ENCODE measurements around the gene OPCML. TPM values are rescaled to one million over a fixed set of nuclear protein-coding genes. Genes with fewer than 3 reads are reported as not detected.

OPCML gene
- total RNA-seq, 1 experiment from 2014 or later: 0.02 TPM

- peak; percentile 65 for DNase-seq (ENCODE audit: low read depth)
These were observed 544.4 kb downstream of the OPCML start for GRCh38 chr11:132987936-132988335.

- DNase-seq (ENCODE audit: low read depth): no peak
These were observed 548.7 kb downstream of the OPCML start for GRCh38 chr11:132983641-132983978.

GRCh38 chr11:132982772-132983640 lies 549.3 kb downstream of the OPCML start:
- no peak for DNase-seq (ENCODE audit: low read depth)

- DNase-seq (ENCODE audit: low read depth): peak; percentile 27
These were observed 551.0 kb downstream of the OPCML start for GRCh38 chr11:132981131-132981956.

GRCh38 chr11:132980670-132981069 lies 551.6 kb downstream of the OPCML start:
- no peak for DNase-seq (ENCODE audit: low read depth)

GRCh38 chr11:132977746-132978145 lies 554.6 kb downstream of the OPCML start:
- DNase-seq (ENCODE audit: low read depth): peak; percentile 28

GRCh38 chr11:132977241-132977640 lies 555.1 kb downstream of the OPCML start:
- no peak for DNase-seq (ENCODE audit: low read depth)

- no peak for DNase-seq (ENCODE audit: low read depth)
These were observed 556.2 kb downstream of the OPCML start for GRCh38 chr11:132976115-132976514.

- no peak for DNase-seq (ENCODE audit: low read depth)
These were observed 558.6 kb downstream of the OPCML start for GRCh38 chr11:132973686-132974085.

GRCh38 chr11:132972565-132972964 lies 559.7 kb downstream of the OPCML start:
- no peak for DNase-seq (ENCODE audit: low read depth)

GRCh38 chr11:132971351-132971750 lies 561.0 kb downstream of the OPCML start:
- no peak for DNase-seq (ENCODE audit: low read depth)

GRCh38 chr11:132969892-132970291 lies 562.4 kb downstream of the OPCML start:
- DNase-seq (ENCODE audit: low read depth): no peak

- peak; percentile 24 for DNase-seq (ENCODE audit: low read depth)
These were observed 570.3 kb downstream of the OPCML start for GRCh38 chr11:132962041-132962440.

- no peak for DNase-seq (ENCODE audit: low read depth)
These were observed 570.8 kb downstream of the OPCML start for GRCh38 chr11:132961453-132961852.

GRCh38 chr11:132960273-132961078 lies 571.8 kb downstream of the OPCML start:
- DNase-seq (ENCODE audit: low read depth): no peak

- no peak for DNase-seq (ENCODE audit: low read depth)
These were observed 572.6 kb downstream of the OPCML start for GRCh38 chr11:132959693-132960092.

GRCh38 chr11:132957881-132958280 lies 574.4 kb downstream of the OPCML start:
- no peak for DNase-seq (ENCODE audit: low read depth)

GRCh38 chr11:132948252-132948651 lies 584.0 kb downstream of the OPCML start:
- no peak for DNase-seq (ENCODE audit: low read depth)

- DNase-seq (ENCODE audit: low read depth): no peak
These were observed 587.7 kb downstream of the OPCML start for GRCh38 chr11:132944569-132944944.

GRCh38 chr11:132943706-132944568 lies 588.4 kb downstream of the OPCML start:
- DNase-seq (ENCODE audit: low read depth): no peak

- no peak for DNase-seq (ENCODE audit: low read depth)
These were observed 589.0 kb downstream of the OPCML start for GRCh38 chr11:132943357-132943705.

All from M059J (cell line).